Neural cell (in vitro differentiated cells): Measurements from ENCODE around the gene ARNT2.

ENCODE experiments used
- CTCF ChIP-seq: fragments of 450-650 bp; IDR thresholded peaks from 2 replicates; pipeline ENCODE4 v1.5.1; 2014; ENCODE audit warnings: antibody characterized with exemption, mild to moderate bottlenecking, moderate library complexity; ENCODE audit not compliant: poor library complexity, severe bottlenecking
- EZH2 ChIP-seq: fragments of 200-600, 300-800 bp; shearing (Covaris generic), sonication (generic); IDR thresholded peaks from 2 replicates; pipeline ENCODE4 v1.6.1; 2014; ENCODE audit warnings: antibody characterized with exemption, low read length, borderline replicate concordance, mild to moderate bottlenecking; ENCODE audit not compliant: insufficient read depth, poor library complexity, severe bottlenecking
- POLR2AphosphoS5 ChIP-seq: IDR thresholded peaks from 2 replicates; pipeline ENCODE4 v1.6.1; 2012
- REST ChIP-seq: IDR thresholded peaks from 2 replicates; pipeline ENCODE4 v1.6.1; 2012; ENCODE audit warnings: borderline replicate concordance
- TAF1 ChIP-seq: IDR thresholded peaks from 2 replicates; pipeline ENCODE4 v1.6.1; 2012; ENCODE audit warnings: low read depth

DNA sequence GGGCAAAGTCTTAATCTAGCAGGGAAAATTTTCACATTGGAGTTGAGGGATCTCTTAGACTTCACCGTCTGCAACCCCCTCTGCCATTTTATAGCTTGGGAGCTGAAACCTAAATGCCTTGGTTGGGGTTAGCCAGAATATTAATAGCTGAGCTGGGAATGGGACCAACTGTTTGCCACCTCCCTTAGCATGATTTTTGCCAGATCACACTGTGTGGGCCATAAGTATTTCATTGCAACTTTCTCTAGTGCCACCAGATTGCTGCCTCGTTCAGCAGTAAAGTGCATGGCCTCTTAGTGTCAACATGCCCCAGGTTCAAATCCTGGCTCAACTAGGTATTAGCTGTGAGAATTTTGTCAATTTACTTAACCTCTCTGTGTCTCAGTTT, 235.0 kb downstream of the ARNT2 start:
- TF ChIP-seq CTCF (no peak), EZH2 (no peak), POLR2AphosphoS5 (no peak), REST (no peak), TAF1 (no peak)
